Measurements from ENCODE around the gene ZBTB45.

Gene ZBTB45

GRCh38 chr19:58483776-58484175 lies 35.8 kb downstream of the ZBTB45 start:
- H3K4me3 ChIP-seq (ENCODE audit: low read depth, low read length), result no peak overlapping the region
- no peak for DNase-seq (ENCODE audit: low read depth)
- TF ChIP-seq CTCF (IDR thresholded peaks at IDR 0.05; ENCODE audit: low read depth, low read length, missing control alignments), result no peak
- in situ Hi-C loops (cut with HindIII; ENCODE audit: low sequenced_read_pairs), result no loop called here

GRCh38 chr19:58482372-58482771 lies 37.2 kb downstream of the ZBTB45 start:
- DNase-seq (ENCODE audit: low read depth), result no peak
- no peak overlapping the region for H3K4me3 ChIP-seq (ENCODE audit: low read depth, low read length)
- in situ Hi-C loops (cut with HindIII; ENCODE audit: low sequenced_read_pairs), result no loop called here
- no peak for TF ChIP-seq CTCF (IDR thresholded peaks at IDR 0.05; ENCODE audit: low read depth, low read length, missing control alignments)

- DNase-seq (ENCODE audit: low read depth), result no peak
- in situ Hi-C loops (cut with HindIII; ENCODE audit: low sequenced_read_pairs), result no loop called here
- no peak for TF ChIP-seq CTCF (IDR thresholded peaks at IDR 0.05; ENCODE audit: low read depth, low read length, missing control alignments)
- H3K4me3 ChIP-seq (ENCODE audit: low read depth, low read length), result no peak overlapping the region
Measured at GRCh38 chr19:58480831-58481230, 38.8 kb downstream of the ZBTB45 start.

- H3K4me3 ChIP-seq (ENCODE audit: low read depth, low read length), result no peak overlapping the region
- no peak for DNase-seq (ENCODE audit: low read depth)
- no peak for TF ChIP-seq CTCF (IDR thresholded peaks at IDR 0.05; ENCODE audit: low read depth, low read length, missing control alignments)
- in situ Hi-C loops (cut with HindIII; ENCODE audit: low sequenced_read_pairs), result no loop called here
Measured at GRCh38 chr19:58480481-58480830, 39.2 kb downstream of the ZBTB45 start.

GRCh38 chr19:58479736-58480480 lies 39.7 kb downstream of the ZBTB45 start:
- no peak for DNase-seq (ENCODE audit: low read depth)
- no peak for TF ChIP-seq CTCF (IDR thresholded peaks at IDR 0.05; ENCODE audit: low read depth, low read length, missing control alignments)
- H3K4me3 ChIP-seq (ENCODE audit: low read depth, low read length), result no peak overlapping the region
- in situ Hi-C loops (cut with HindIII; ENCODE audit: low sequenced_read_pairs), result no loop called here

- H3K4me3 ChIP-seq (ENCODE audit: low read depth, low read length), result no peak overlapping the region
- in situ Hi-C loops (cut with HindIII; ENCODE audit: low sequenced_read_pairs), result no loop called here
- TF ChIP-seq CTCF (IDR thresholded peaks at IDR 0.05; ENCODE audit: low read depth, low read length, missing control alignments), result no peak
- DNase-seq (ENCODE audit: low read depth), result no peak
Measured at GRCh38 chr19:58479303-58479702, 40.3 kb downstream of the ZBTB45 start.

Data from astrocyte of the cerebellum (primary cell).